HEK293 (cell line): Measurements from ENCODE around the gene GAMT.

Experiments used
- GLIS2 ChIP-seq: fragments of 450-650 bp; formaldehyde crosslinking; IDR thresholded peaks from 2 replicates; pipeline ENCODE4 v1.5.1; 2016; ENCODE audit warnings: missing biosample characterization, missing genetic modification characterization
- SP2 ChIP-seq: fragments of 450-650 bp; formaldehyde crosslinking; IDR thresholded peaks from 2 replicates; pipeline ENCODE4 v1.5.1; 2016; ENCODE audit warnings: missing biosample characterization, missing genetic modification characterization
- SP3 ChIP-seq: fragments of 450-650 bp; formaldehyde crosslinking; IDR thresholded peaks from 2 replicates; pipeline ENCODE4 v1.5.1; 2016; ENCODE audit warnings: missing biosample characterization, missing genetic modification characterization
- WT1 ChIP-seq: fragments of 450-650 bp; formaldehyde crosslinking; IDR thresholded peaks from 2 replicates; pipeline ENCODE4 v1.5.1; 2016; ENCODE audit warnings: missing biosample characterization, missing genetic modification characterization
- ZFP69B ChIP-seq: fragments of 450-650 bp; formaldehyde crosslinking; IDR thresholded peaks from 2 replicates; pipeline ENCODE4 v1.5.1; 2016; ENCODE audit warnings: missing biosample characterization, missing genetic modification characterization
- ZNF10 ChIP-seq: fragments of 450-650 bp; formaldehyde crosslinking; IDR thresholded peaks from 2 replicates; pipeline ENCODE4 v1.5.1; 2017; ENCODE audit warnings: missing biosample characterization, missing genetic modification characterization
- ZNF266 ChIP-seq: fragments of 450-650 bp; formaldehyde crosslinking; IDR thresholded peaks from 2 replicates; pipeline ENCODE4 v1.5.1; 2016; ENCODE audit warnings: missing biosample characterization, missing genetic modification characterization, low read depth
- ZNF341 ChIP-seq: fragments of 450-650 bp; formaldehyde crosslinking; IDR thresholded peaks from 2 replicates; pipeline ENCODE4; 2016; ENCODE audit warnings: low read depth, missing biosample characterization, missing genetic modification characterization
- ZNF76 ChIP-seq: fragments of 450-650 bp; formaldehyde crosslinking; IDR thresholded peaks from 2 replicates; pipeline ENCODE4; 2016; ENCODE audit warnings: low read depth, missing biosample characterization, missing genetic modification characterization, borderline replicate concordance
- ZXDB ChIP-seq: fragments of 450-650 bp; formaldehyde crosslinking; IDR thresholded peaks from 2 replicates; pipeline ENCODE4 v1.5.1; 2016; ENCODE audit warnings: missing biosample characterization, missing genetic modification characterization
- TF ChIP-seq, protein P1 (sequence below): fragments of 450-650 bp; formaldehyde crosslinking; IDR thresholded peaks from 2 replicates; pipeline ENCODE4 v1.5.1; 2016; ENCODE audit warnings: missing biosample characterization, missing genetic modification characterization
- TF ChIP-seq, protein P2 (sequence below): fragments of 450-650 bp; formaldehyde crosslinking; IDR thresholded peaks from 2 replicates; pipeline ENCODE4 v1.5.1; 2017; ENCODE audit warnings: missing biosample characterization, missing genetic modification characterization
- TF ChIP-seq, protein P3 (sequence below): fragments of 450-650 bp; formaldehyde crosslinking; IDR thresholded peaks from 2 replicates; pipeline ENCODE4 v1.5.1; 2016; ENCODE audit warnings: missing biosample characterization, missing genetic modification characterization
- TF ChIP-seq, protein P4 (sequence below): fragments of 450-650 bp; formaldehyde crosslinking; IDR thresholded peaks from 2 replicates; pipeline ENCODE4 v1.5.1; 2016; ENCODE audit warnings: missing biosample characterization, missing genetic modification characterization
- TF ChIP-seq, protein P5 (sequence below): fragments of 450-650 bp; formaldehyde crosslinking; IDR thresholded peaks from 2 replicates; pipeline ENCODE4 v1.5.1; 2016; ENCODE audit warnings: missing biosample characterization, missing genetic modification characterization

The GAMT gene

DNA sequence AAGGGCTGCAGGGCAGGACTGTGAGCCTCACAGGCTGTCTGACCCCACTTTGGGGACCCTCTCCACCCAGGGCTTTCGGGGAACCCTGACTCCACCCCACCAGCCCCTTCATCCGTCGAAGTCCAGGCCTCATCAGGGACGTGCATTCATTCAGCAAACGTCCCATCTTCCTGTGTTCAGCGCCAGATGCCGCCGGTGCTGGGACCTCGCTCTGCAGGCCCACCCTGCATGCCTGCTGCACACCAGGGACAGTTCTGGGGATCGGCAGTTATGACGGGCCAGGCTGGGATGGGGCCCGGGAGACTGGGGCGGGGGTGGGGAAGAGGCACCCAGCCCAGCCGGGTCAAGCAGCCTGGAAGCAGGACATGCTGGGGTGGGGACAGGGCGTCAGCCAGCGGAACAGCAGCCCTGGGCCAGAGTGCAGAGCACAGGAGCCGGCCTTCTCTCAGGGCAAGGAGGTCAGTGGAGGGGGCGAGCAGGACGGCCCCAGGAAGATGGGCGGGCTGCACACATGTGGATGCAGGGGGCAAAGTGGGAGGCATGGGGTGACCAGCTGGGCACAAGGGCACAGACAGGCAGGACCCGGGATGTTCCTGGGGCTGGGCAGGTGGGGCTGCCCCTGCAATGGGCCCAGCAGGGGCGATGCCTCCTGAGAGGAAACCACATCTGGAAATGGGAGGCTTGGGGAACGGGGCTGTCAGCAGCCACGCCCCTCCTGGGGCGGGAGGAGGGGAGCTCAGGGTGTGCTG, 5.1 kb downstream of the GAMT start (continued):
- TF ChIP-seq, protein P1, sequence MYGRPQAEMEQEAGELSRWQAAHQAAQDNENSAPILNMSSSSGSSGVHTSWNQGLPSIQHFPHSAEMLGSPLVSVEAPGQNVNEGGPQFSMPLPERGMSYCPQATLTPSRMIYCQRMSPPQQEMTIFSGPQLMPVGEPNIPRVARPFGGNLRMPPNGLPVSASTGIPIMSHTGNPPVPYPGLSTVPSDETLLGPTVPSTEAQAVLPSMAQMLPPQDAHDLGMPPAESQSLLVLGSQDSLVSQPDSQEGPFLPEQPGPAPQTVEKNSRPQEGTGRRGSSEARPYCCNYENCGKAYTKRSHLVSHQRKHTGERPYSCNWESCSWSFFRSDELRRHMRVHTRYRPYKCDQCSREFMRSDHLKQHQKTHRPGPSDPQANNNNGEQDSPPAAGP: peak; percentile 60
- TF ChIP-seq ZXDB (tag by site-specific recombination): peak; percentile 69; the same call in 1 of the 2 replicates
- TF ChIP-seq, protein P2, sequence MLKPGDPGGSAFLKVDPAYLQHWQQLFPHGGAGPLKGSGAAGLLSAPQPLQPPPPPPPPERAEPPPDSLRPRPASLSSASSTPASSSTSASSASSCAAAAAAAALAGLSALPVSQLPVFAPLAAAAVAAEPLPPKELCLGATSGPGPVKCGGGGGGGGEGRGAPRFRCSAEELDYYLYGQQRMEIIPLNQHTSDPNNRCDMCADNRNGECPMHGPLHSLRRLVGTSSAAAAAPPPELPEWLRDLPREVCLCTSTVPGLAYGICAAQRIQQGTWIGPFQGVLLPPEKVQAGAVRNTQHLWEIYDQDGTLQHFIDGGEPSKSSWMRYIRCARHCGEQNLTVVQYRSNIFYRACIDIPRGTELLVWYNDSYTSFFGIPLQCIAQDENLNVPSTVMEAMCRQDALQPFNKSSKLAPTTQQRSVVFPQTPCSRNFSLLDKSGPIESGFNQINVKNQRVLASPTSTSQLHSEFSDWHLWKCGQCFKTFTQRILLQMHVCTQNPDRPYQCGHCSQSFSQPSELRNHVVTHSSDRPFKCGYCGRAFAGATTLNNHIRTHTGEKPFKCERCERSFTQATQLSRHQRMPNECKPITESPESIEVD (tag by site-specific recombination): no peak
- no peak for TF ChIP-seq ZNF76 (tag by site-specific recombination)
- TF ChIP-seq ZFP69B (tag by site-specific recombination): 0 out of 2 replicates have a peak, but pooled peaks have one; percentile 24
- peak; percentile 48; the same call in 1 of the 2 replicates for TF ChIP-seq ZNF341 (tag by site-specific recombination)
- TF ChIP-seq, protein P3, sequence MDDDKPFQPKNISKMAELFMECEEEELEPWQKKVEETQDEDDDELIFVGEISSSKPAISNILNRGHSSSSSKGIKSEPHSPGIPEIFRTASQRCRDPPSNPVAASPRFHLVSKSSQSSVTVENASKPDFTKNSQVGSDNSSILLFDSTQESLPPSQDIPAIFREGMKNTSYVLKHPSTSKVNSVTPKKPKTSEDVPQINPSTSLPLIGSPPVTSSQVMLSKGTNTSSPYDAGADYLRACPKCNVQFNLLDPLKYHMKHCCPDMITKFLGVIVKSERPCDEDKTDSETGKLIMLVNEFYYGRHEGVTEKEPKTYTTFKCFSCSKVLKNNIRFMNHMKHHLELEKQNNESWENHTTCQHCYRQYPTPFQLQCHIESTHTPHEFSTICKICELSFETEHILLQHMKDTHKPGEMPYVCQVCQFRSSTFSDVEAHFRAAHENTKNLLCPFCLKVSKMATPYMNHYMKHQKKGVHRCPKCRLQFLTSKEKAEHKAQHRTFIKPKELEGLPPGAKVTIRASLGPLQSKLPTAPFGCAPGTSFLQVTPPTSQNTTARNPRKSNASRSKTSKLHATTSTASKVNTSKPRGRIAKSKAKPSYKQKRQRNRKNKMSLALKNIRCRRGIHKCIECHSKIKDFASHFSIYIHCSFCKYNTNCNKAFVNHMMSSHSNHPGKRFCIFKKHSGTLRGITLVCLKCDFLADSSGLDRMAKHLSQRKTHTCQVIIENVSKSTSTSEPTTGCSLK: no peak
- peak; percentile 73 for TF ChIP-seq SP2
- peak; percentile 90 for TF ChIP-seq ZNF10
- TF ChIP-seq, protein P4, sequence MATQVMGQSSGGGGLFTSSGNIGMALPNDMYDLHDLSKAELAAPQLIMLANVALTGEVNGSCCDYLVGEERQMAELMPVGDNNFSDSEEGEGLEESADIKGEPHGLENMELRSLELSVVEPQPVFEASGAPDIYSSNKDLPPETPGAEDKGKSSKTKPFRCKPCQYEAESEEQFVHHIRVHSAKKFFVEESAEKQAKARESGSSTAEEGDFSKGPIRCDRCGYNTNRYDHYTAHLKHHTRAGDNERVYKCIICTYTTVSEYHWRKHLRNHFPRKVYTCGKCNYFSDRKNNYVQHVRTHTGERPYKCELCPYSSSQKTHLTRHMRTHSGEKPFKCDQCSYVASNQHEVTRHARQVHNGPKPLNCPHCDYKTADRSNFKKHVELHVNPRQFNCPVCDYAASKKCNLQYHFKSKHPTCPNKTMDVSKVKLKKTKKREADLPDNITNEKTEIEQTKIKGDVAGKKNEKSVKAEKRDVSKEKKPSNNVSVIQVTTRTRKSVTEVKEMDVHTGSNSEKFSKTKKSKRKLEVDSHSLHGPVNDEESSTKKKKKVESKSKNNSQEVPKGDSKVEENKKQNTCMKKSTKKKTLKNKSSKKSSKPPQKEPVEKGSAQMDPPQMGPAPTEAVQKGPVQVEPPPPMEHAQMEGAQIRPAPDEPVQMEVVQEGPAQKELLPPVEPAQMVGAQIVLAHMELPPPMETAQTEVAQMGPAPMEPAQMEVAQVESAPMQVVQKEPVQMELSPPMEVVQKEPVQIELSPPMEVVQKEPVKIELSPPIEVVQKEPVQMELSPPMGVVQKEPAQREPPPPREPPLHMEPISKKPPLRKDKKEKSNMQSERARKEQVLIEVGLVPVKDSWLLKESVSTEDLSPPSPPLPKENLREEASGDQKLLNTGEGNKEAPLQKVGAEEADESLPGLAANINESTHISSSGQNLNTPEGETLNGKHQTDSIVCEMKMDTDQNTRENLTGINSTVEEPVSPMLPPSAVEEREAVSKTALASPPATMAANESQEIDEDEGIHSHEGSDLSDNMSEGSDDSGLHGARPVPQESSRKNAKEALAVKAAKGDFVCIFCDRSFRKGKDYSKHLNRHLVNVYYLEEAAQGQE (tag by site-specific recombination): no peak
- TF ChIP-seq WT1 (tag by site-specific recombination): no peak
- TF ChIP-seq, protein P5, sequence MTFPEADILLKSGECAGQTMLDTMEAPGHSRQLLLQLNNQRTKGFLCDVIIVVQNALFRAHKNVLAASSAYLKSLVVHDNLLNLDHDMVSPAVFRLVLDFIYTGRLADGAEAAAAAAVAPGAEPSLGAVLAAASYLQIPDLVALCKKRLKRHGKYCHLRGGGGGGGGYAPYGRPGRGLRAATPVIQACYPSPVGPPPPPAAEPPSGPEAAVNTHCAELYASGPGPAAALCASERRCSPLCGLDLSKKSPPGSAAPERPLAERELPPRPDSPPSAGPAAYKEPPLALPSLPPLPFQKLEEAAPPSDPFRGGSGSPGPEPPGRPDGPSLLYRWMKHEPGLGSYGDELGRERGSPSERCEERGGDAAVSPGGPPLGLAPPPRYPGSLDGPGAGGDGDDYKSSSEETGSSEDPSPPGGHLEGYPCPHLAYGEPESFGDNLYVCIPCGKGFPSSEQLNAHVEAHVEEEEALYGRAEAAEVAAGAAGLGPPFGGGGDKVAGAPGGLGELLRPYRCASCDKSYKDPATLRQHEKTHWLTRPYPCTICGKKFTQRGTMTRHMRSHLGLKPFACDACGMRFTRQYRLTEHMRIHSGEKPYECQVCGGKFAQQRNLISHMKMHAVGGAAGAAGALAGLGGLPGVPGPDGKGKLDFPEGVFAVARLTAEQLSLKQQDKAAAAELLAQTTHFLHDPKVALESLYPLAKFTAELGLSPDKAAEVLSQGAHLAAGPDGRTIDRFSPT (tag by site-specific recombination): peak; percentile 80
- TF ChIP-seq GLIS2 (tag by site-specific recombination): peak; percentile 55; the same call in 1 of the 2 replicates
- peak; percentile 57; the same call in 1 of the 2 replicates for TF ChIP-seq SP3
- no peak for TF ChIP-seq ZNF266 (tag by site-specific recombination)
- TF ChIP-seq, all 188 proteins: peak for 21
